ENCODE results near the gene ANKRD35.
"Not testable (repeated sequence)": the region's sequence is repeated elsewhere in the genome, so short reads cannot be mapped to it uniquely, and the experiment has no call there.

Gene ANKRD35

DNA sequence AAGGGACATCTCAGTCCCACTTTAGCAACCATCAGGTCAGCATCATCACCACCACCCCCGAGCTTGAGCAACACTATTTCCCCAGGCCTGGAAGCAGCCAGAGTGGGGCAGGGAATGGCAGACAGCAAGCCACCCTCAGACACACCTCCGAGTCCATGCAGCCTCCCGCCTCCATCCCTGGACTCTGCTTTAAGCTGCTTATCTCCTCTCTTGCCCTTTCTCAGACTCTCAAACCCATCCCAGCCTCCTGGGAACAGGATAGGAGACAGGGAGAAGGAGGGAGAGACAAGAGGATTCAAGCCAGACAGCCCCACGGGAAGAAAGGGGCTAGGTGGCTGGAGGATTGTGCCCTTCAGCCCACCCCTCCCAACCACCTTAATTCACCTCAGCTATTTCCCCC lies 28.5 kb downstream of the ANKRD35 start:
- DNase-seq: no peak

DNA sequence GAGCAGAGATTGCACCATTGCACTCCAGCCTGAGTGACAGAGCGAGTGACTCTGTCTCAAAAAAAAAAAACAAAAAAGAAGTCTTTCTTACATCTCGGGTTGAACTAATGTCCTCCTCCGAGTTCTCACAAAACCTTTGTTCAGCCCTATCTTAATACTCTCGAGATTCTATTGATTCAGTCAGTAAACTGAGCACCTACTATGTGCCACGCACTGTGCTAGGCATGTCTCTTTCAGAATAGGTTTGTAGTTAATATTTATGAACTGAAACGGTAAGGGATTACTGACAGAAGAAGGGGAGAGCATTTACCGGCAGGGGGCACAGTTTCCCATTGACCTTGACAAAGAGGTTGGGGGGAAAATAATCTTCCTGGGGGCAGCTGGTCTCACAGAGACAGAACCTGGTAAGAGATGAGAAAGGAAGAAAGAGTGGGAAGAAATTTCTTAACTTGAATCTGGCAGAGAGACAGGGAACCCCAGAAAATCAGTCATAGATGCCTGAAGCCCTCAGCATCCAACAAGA lies 30.2 kb downstream of the ANKRD35 start:
- no peak for DNase-seq

DNA sequence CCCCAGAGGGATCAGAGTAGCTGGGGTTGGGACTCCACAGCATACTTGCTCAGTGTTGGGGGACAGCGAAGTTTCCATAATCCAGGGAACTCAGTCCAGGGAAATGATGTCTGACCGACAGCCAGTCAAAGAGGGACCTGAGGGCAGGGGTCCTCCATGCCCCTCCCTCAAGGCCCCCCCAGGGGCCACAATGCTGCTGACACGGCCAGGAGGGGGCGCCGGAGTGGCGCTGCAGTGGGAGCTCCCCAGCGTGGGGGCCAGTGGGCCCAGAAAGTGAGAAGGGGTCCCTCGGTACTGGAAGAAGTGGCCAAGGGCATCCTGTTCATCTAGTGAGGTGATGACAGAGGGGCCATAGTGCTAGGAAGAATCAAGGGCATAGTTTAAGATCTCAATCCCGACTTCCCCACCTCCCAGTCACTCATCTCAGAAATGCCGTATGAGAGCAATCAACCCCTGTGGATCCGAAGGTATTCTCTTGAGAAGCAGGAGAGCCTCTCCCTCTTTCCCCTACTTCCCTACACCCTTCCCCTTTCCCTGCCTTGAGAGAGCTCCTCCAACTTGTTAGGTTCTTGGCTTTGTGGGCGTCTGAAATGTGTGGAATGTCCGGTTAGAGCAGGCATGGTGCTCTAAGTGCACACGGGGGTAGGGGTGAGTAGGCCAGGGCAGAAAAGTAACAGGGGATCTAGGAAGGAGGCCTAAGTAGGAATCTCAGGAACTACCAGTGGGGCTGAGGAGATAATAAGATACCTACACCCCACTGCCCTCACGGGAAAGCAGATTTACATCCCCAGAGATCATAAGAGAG lies 36.1 kb downstream of the ANKRD35 start:
- no peak for DNase-seq

DNA sequence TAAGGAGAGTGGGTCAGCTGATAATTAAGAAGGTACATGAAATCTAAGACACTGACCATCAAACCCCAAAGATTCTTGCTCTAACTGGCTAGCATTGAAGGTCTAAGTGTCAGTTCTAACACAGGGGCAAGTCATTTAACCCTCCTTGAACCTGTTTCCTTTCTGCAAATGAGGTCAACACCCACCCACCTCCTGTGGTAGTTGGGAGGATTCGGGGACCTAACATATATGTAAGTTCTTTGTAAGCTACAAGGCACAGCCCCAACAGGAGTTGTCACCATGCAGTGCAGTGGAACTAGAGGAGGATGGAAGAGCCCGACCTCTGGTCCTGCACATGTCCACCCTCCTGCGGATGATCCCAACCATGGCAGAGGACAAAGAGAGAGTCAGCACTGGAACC lies 37.8 kb downstream of the ANKRD35 start:
- DNase-seq: no peak

- DNase-seq: no peak
Observed at GRCh38 chr1:145846201-145846612, 39.5 kb downstream of the ANKRD35 start.

DNA sequence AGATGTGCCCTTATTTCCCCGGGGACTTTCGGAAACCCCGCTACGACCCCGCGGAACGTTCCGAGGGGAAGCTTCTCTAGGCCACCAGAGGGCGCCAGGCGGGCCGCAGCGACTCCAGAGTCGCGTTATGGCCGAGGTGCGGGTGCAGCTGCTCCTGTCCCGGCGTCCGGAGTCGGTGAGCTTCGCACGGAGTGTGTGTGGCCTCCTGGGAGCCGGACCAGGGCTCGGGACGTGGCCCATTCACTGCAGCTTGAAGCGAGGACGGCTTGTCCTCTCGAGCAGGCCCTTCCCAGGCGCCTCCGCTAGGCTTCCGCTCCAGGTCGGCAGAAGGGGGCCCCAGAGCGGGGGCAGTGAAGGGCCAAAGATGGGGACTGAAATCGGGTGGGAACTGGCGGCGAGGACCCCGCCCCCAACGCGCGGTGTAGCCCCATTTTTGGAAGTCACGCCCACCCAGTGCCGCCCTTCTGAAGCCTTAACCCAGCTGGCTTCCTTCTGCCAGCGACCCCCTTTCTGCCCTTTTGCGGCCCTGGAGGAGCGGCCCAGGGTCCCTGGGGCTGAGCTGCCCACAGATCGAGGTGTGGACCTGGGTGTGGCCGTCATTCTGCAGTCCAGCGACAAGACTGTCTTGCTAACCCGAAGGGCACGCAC lies 40.0 kb downstream of the ANKRD35 start, which contains the start of gene NUDT17:
NUDT17 (plus strand) TSS at position 117 of the 648 bp plus-strand sequence; CDS start at position 128, 11 bp downstream.
- DNase-seq: peak; percentile 76

- DNase-seq: no peak
Observed at GRCh38 chr1:145845144-145845513, 40.5 kb downstream of the ANKRD35 start.

DNA sequence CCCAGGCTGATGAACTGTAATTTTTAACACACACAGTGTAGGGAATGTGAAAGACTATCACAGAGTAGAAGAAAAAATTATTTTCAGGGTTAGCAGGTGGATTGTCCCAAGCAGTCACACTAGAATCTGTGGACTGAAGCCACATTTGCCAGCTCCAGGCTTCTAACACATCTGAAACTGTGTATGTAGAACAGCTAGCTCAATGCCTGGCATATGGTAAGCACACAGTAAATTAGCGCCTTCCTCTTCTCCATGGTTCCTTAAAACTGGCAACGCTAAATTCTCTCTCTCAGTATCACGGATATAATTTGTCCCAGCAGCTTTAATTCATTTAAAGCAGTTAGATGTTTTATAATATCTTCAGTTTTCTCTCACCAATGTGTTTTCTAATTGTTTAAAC lies 42.6 kb downstream of the ANKRD35 start:
- no peak for DNase-seq

DNA sequence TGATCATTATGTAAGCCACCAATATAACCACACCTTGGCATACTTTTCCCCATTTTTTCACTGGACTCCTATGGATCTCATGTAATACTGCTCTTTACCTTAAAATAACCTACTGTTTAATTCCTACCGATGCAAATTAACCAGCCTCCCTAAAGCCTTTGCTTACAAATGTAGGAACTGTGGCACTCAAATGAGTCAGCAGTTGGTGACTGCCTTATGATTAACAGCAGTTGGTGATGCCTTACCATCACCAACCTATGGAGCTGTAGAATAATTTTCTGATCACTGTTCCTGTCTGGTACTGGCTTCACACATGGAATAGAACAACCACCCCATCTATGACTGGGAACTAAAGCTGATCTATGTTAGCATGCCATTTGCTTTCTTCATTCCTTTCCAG lies 48.0 kb downstream of the ANKRD35 start:
- DNase-seq: no peak

- DNase-seq: not testable (repeated sequence)
Observed at GRCh38 chr1:145830810-145831209, 54.9 kb downstream of the ANKRD35 start.

DNA sequence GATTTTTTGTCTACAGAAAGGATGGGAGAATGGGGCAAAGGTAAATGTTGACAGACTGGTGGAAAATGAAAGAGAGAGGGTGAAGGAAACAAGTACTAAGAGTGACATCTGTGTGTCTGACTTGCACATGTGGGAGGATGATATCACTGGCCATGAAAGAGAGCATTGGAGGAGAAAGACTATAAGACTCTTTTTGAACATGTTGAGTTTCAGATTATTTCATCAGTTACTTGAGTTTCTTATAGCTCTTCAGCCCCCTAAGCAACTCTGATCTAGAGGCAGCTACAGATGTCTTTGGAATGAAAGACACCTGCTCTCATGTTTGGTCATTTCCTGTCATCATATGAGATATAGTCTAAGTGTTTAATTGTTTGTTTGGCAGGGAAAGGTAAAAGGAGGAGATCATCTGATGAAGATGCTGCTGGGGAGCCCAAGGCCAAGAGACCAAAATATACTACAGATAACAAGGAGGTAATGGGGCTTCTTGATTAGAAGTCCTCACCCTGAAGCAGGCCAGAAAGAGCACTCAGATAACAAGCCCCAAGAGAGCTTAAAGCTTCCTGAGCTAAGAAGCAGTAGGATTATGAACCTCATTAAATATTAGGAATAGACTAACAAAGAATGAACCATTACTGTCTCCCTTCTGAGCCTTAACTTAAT lies 57.2 kb downstream of the ANKRD35 start:
- no peak for DNase-seq

GRCh38 chr1:145827966-145828365 lies 57.7 kb downstream of the ANKRD35 start:
- no peak for DNase-seq

- no peak for DNase-seq
Observed at GRCh38 chr1:145826030-145826429, 59.6 kb downstream of the ANKRD35 start.

DNA sequence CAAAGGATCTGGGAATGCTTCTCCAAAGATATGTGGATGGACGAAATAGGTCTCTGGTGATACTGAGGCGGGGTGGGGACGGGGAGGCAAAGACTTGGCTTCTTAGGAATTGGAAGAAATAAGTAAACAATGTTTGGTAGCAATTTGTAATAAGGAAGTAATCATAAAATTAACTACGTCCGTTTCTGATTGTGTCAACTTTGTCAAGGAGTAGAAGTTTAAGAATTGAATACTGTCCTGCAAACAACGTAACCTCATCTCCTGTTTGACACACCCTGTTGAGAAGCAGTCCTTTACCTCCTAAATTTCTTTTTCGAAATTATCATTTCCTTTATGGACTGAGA lies 61.2 kb downstream of the ANKRD35 start:
- DNase-seq: no peak

DNA sequence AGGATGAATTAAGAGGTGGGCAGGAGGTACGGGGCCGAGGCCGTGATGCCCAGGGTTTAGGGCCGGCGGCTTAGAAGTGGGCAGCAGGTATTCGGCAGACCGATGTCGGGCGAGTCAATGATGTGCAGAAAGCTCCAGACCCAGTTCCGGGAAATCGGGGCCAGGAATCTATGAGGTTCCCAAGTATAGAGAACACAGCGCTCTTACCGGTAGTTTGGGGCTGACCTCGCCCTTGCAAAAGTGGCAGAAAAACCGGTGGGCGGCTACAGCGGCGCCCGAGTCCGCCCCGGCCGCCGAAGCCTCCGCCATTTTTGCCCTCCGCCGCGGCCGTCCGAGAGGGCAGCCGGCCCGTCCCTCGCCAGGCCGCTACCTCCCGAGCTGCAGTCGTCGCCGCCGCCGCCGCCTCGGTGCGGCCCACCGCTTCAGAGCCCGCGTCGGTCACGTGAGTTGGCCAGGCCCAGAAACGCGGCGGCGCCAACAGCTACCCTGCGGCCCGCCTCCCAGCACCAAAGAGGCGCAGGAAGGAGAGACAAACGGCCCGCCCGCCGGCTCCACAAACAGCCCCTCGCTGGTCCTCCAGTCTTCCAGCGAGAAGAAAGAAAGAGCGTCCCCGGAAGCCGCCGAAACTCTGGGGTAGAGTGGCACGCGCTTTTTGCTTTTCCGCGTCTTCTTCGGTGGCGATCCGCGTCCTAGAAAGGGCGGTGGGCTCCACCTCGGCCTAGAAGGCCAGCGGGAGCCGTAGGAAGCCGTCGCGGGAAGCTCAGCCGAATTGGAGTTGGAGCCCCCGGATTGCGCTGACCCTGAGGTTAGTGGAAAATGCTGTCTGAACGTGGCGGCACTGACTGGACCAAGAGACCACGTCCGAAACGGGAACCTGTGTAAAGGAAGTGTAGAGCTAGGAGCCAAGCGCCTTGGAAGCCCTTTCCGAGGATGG lies 61.8 kb downstream of the ANKRD35 start, which contains the start of the genes POLR3C and RNF115:
POLR3C (plus strand) TSS at position 636 of the 934 bp plus-strand sequence. CDS start 1,577 bp downstream, outside the sequence.
RNF115 (minus strand) TSS at position 531 of the 934 bp plus-strand sequence; CDS start at position 309, 222 bp downstream.
- DNase-seq: peak; percentile 82

DNA sequence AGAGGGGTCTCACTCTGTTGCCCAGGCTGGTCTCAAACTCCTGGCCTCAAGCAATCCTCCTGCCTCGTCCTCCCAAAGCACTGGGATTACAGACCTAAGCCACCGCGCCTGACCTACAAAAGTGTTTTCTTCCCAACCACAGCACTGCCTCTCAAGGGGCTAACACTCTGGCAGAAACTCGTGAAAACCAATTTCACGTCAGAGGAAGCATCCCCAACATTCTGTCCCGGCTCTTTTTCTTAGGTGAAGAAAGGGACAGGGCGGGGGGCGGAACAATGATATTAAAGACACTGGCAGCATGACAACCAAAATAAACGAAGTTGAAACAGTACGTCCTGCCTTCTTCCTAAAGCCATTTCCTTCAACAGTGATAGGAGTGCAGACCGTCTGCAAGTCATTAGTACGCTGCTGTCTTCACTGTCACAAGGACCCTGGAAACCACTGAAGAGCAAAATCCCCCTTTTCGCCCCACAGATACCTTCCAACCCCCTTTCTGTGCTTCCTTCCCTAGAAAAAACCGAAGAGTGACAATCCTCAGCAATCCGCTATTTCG lies 62.8 kb downstream of the ANKRD35 start:
- not testable (repeated sequence) for DNase-seq

GRCh38 chr1:145818095-145818494 lies 67.6 kb downstream of the ANKRD35 start:
- not testable (repeated sequence) for DNase-seq

All from activated CD4-positive, CD25-positive, alpha-beta regulatory T cell treated with anti-CD3 and anti-CD28 coated beads, Interleukin-2, amount 50 U/mL, for 72 hours (primary cell).